Measurements from ENCODE around the gene MYO15B.
A peak's percentile ranks its signal among the peaks of the same experiment; 100 is the strongest.

Gene MYO15B

GRCh38 chr17:75661531-75661930 is 73.9 kb downstream of the MYO15B start:
- H3K4me3 ChIP-seq (ENCODE audit: severe bottlenecking), result no peak overlapping the region
- DNase-seq (ENCODE audit: low spot score) (no peak), ATAC-seq (ENCODE audit: low read depth) (no peak)
- H3K4me1 ChIP-seq (ENCODE audit: insufficient read depth, poor library complexity, severe bottlenecking), result peaks cover 7% of the 10 kb centered on the region
- H3K27ac ChIP-seq (ENCODE audit: poor library complexity, severe bottlenecking), result no peak overlapping the region
- TF ChIP-seq CTCF (IDR thresholded peaks at IDR 0.05; ENCODE audit: poor library complexity, severe bottlenecking), result no peak
- H3K36me3 ChIP-seq (ENCODE audit: low read depth), result peaks cover 83% of the 10 kb centered on the region
- no peaks in the 10 kb centered on the region for H3K27me3 ChIP-seq (ENCODE audit: insufficient read depth, poor library complexity, severe bottlenecking)
- H3K9me3 ChIP-seq (ENCODE audit: severe bottlenecking), result no peaks in the 10 kb centered on the region

GRCh38 chr17:75662511-75662910 is 74.9 kb downstream of the MYO15B start:
- Histone ChIP-seq H3K4me1 (ENCODE audit: insufficient read depth, poor library complexity, severe bottlenecking) (peaks cover 7% of the 10 kb centered on the region), H3K27ac (ENCODE audit: poor library complexity, severe bottlenecking) (no peak overlapping the region), H3K4me3 (ENCODE audit: severe bottlenecking) (no peak overlapping the region), H3K27me3 (ENCODE audit: insufficient read depth, poor library complexity, severe bottlenecking) (no peaks in the 10 kb centered on the region), H3K9me3 (ENCODE audit: severe bottlenecking) (no peaks in the 10 kb centered on the region), H3K36me3 (ENCODE audit: low read depth) (peaks cover 75% of the 10 kb centered on the region)
- no peak for ATAC-seq (ENCODE audit: low read depth)
- DNase-seq (ENCODE audit: low spot score), result no peak
- no peak for TF ChIP-seq CTCF (IDR thresholded peaks at IDR 0.05; ENCODE audit: poor library complexity, severe bottlenecking)

GRCh38 chr17:75664099-75664549 is 76.5 kb downstream of the MYO15B start:
- peaks cover 74% of the 10 kb centered on the region for H3K36me3 ChIP-seq (ENCODE audit: low read depth)
- DNase-seq (ENCODE audit: low spot score) (no peak), ATAC-seq (ENCODE audit: low read depth) (no peak)
- H3K27me3 ChIP-seq (ENCODE audit: insufficient read depth, poor library complexity, severe bottlenecking), result no peaks in the 10 kb centered on the region
- H3K27ac ChIP-seq (ENCODE audit: poor library complexity, severe bottlenecking), result no peak overlapping the region
- H3K4me1 ChIP-seq (ENCODE audit: insufficient read depth, poor library complexity, severe bottlenecking), result peaks cover 14% of the 10 kb centered on the region
- H3K4me3 ChIP-seq (ENCODE audit: severe bottlenecking), result no peak overlapping the region
- H3K9me3 ChIP-seq (ENCODE audit: severe bottlenecking), result no peaks in the 10 kb centered on the region
- TF ChIP-seq CTCF (IDR thresholded peaks at IDR 0.05; ENCODE audit: poor library complexity, severe bottlenecking), result no peak

GRCh38 chr17:75665981-75666380 is 78.4 kb downstream of the MYO15B start:
- Histone ChIP-seq H3K27ac (ENCODE audit: poor library complexity, severe bottlenecking) (no peak overlapping the region), H3K27me3 (ENCODE audit: insufficient read depth, poor library complexity, severe bottlenecking) (no peaks in the 10 kb centered on the region), H3K4me1 (ENCODE audit: insufficient read depth, poor library complexity, severe bottlenecking) (peaks cover 14% of the 10 kb centered on the region), H3K9me3 (ENCODE audit: severe bottlenecking) (no peaks in the 10 kb centered on the region), H3K36me3 (ENCODE audit: low read depth) (peaks cover 76% of the 10 kb centered on the region), H3K4me3 (ENCODE audit: severe bottlenecking) (peak overlapping the region; percentile 83)
- TF ChIP-seq CTCF (IDR thresholded peaks at IDR 0.05; ENCODE audit: poor library complexity, severe bottlenecking), result no peak
- DNase-seq (ENCODE audit: low spot score) (no peak), ATAC-seq (ENCODE audit: low read depth) (no peak)

- Histone ChIP-seq H3K27ac (ENCODE audit: poor library complexity, severe bottlenecking) (peak within 1 kb of the TSS; percentile 53), H3K9me3 (ENCODE audit: severe bottlenecking) (no peaks in the 10 kb centered on the region), H3K4me1 (ENCODE audit: insufficient read depth, poor library complexity, severe bottlenecking) (peaks cover 14% of the 10 kb centered on the region), H3K27me3 (ENCODE audit: insufficient read depth, poor library complexity, severe bottlenecking) (no peaks in the 10 kb centered on the region), H3K4me3 (ENCODE audit: severe bottlenecking) (peak within 1 kb of the TSS; percentile 83), H3K36me3 (ENCODE audit: low read depth) (peaks cover 77% of the 10 kb centered on the region)
- TF ChIP-seq CTCF (IDR thresholded peaks at IDR 0.05; ENCODE audit: poor library complexity, severe bottlenecking), result no peak
- peak; percentile 99 for DNase-seq (ENCODE audit: low spot score)
- peak; percentile 99 for ATAC-seq (ENCODE audit: low read depth)
Observed at GRCh38 chr17:75666959-75667790, 79.6 kb downstream of the MYO15B start, which contains the start of the genes RECQL5 and SAP30BP. Gene RECQL5 (minus strand): TSS chr17:75667154. CDS start chr17:75666557, 597 bp downstream. Gene SAP30BP (plus strand): TSS chr17:75667338. CDS start chr17:75667373, 35 bp downstream.

All from RWPE2 (cell line).